Measurements from ENCODE around the gene FSTL4. TPM values are rescaled to one million over a fixed set of nuclear protein-coding genes. Genes with fewer than 3 reads are reported as not detected.

Gene FSTL4
- total and polyA plus RNA-seq, 2 of the 13 experiments (the other 11 are each of a cell fraction or from before 2014, with no cell fraction given), result 2.1 to 3.0 TPM

- TF ChIP-seq RERE (CRISPR knock-in tag; IDR thresholded peaks at IDR 0.05; ENCODE audit: low read depth), result no peak
- no peak for TF ChIP-seq ZBTB8A (CRISPR knock-in tag; IDR thresholded peaks at IDR 0.05; ENCODE audit: borderline replicate concordance, low read depth)
- TF ChIP-seq ATF7 (IDR thresholded peaks at IDR 0.05), result no peak
- TF ChIP-seq ATF7 (CRISPR knock-in tag; IDR thresholded peaks at IDR 0.05), result no peak
- no peak for TF ChIP-seq ZMYM3 (CRISPR knock-in tag; IDR thresholded peaks at IDR 0.05)
- TF ChIP-seq MAF1 (CRISPR knock-in tag; IDR thresholded peaks at IDR 0.05; ENCODE audit: borderline replicate concordance), result no peak
- TF ChIP-seq ZMAT3 (CRISPR knock-in tag; conservative IDR thresholded peaks at IDR 0.05), result no peak
- TF ChIP-seq STAT6 (CRISPR knock-in tag; IDR thresholded peaks at IDR 0.05; ENCODE audit: borderline replicate concordance), result no peak
- no peak for TF ChIP-seq ZNF224 (CRISPR knock-in tag; IDR thresholded peaks at IDR 0.05)
- TF ChIP-seq ZNF407 (CRISPR knock-in tag; IDR thresholded peaks at IDR 0.05; ENCODE audit: not compliant biosample characterization), result no peak
- no peak for TF ChIP-seq ZKSCAN8 (CRISPR knock-in tag; IDR thresholded peaks at IDR 0.05; ENCODE audit: borderline replicate concordance)
- TF ChIP-seq ZNF879 (CRISPR knock-in tag; IDR thresholded peaks at IDR 0.05), result no peak
Measured at GRCh38 chr5:133252133-133252480, 360.2 kb downstream of the FSTL4 start (continued).

Data from HepG2 (cell line).